ENCODE data around the gene XIAP.

- TF ChIP-seq CTCF (conservative IDR thresholded peaks at IDR 0.05; ENCODE audit: low read depth, low read length) (no peak), EZH2 (IDR thresholded peaks at IDR 0.05; ENCODE audit: low read length, unreplicated experiment) (no peak)
Measured at GRCh38 chrX:123854329-123854728, 5.5 kb upstream of the XIAP start.

Data from PC-3 (cell line).